Endodermal cell (in vitro differentiated cells): Measurements from ENCODE around the gene ZSCAN10. TPM values are rescaled to one million over a fixed set of nuclear protein-coding genes. Genes with fewer than 3 reads are reported as not detected.

Source experiments
- DNase-seq: peaks from one replicate; pipeline ENCODE4 v3.0.0-alpha.2; 2017
- H3K27ac ChIP-seq: 2 replicates; pipeline ENCODE4 v1.5.1; 2013; ENCODE audit warnings: mild to moderate bottlenecking, low read depth, low read length, moderate library complexity
- H3K27me3 ChIP-seq: 2 replicates; pipeline ENCODE4 v1.6.1; 2013; ENCODE audit warnings: mild to moderate bottlenecking, low read length, moderate library complexity; ENCODE audit not compliant: insufficient read depth, control insufficient read depth, poor library complexity, severe bottlenecking
- H3K36me3 ChIP-seq: 2 replicates; pipeline ENCODE4 v1.7.0; 2013; ENCODE audit warnings: mild to moderate bottlenecking, low read length, moderate library complexity; ENCODE audit not compliant: control insufficient read depth, insufficient read depth
- H3K4me1 ChIP-seq: one replicate; pipeline ENCODE4 v1.7.0; 2013; ENCODE audit warnings: low read length; ENCODE audit not compliant: control insufficient read depth, insufficient read depth
- H3K4me3 ChIP-seq: 2 replicates; pipeline ENCODE4 v1.5.1; 2013; ENCODE audit warnings: mild to moderate bottlenecking, low read length, moderate library complexity
- H3K9ac ChIP-seq: 2 replicates; pipeline ENCODE4 v1.6.1; 2013; ENCODE audit warnings: mild to moderate bottlenecking, low read length, moderate library complexity; ENCODE audit not compliant: poor library complexity, severe bottlenecking; ENCODE audit errors: extremely low read depth
- H3K9me3 ChIP-seq: 2 replicates; pipeline ENCODE4 v1.6.1; 2013; ENCODE audit warnings: mild to moderate bottlenecking, low read length, moderate library complexity; ENCODE audit not compliant: control insufficient read depth
- H3K27ac Mint-ChIP-seq: 2 replicates; pipeline ENCODE4 v1.8.0; 2020; ENCODE audit warnings: mixed read lengths
- H3K27me3 Mint-ChIP-seq: 2 replicates; pipeline ENCODE4 v1.8.0; 2021; ENCODE audit warnings: mild to moderate bottlenecking, mixed read lengths; ENCODE audit not compliant: insufficient read depth
- H3K36me3 Mint-ChIP-seq: 2 replicates; pipeline ENCODE4 v1.8.0; 2020; ENCODE audit warnings: low read depth, mixed read lengths
- H3K4me1 Mint-ChIP-seq: 2 replicates; pipeline ENCODE4 v1.8.0; 2020; ENCODE audit warnings: mixed read lengths
- H3K4me3 Mint-ChIP-seq: 2 replicates; pipeline ENCODE4 v1.8.0; 2020; ENCODE audit warnings: mild to moderate bottlenecking, moderate library complexity, mixed read lengths
- H3K9me3 Mint-ChIP-seq: 2 replicates; pipeline ENCODE4 v1.8.0; 2020; ENCODE audit warnings: mild to moderate bottlenecking, mixed read lengths
- CTCF ChIP-seq: fragments of 200-600 bp; sonication (generic); conservative IDR thresholded peaks from 2 replicates; pipeline ENCODE4 v1.5.0; 2021; ENCODE audit warnings: antibody characterized with exemption, mild to moderate bottlenecking
- WGBS, 2 experiments: methylation state at CpG; one replicate each; pipeline versions ENCODE4 v1.1.5 to v1.1.7; 2013; ENCODE audit warnings: missing lambda C conversion rate in 2 of 2, mixed read lengths in 1 of 2; ENCODE audit not compliant: insufficient coverage in 1 of 2, insufficient read length in 1 of 2; 5-methylcytosine and 5-hydroxymethylcytosine counted together
- total RNA-seq, 2 donors: library from RNA; stranded (reverse); fragmentation: NEBNext Ultra II Directional in 1 of 2; extraction: Animal tissue kit (Norgen Biotek cat#: 25700) in 1 of 2; gene quantifications; 2 replicates in 1 of 2; 3 replicates in 1 of 2; pipeline ENCODE4 v1.2.1, GENCODE V29; 2021

Gene ZSCAN10
- total RNA-seq, 2 donors from 2014 or later, result 36.6 to 70.0 TPM

GRCh38 chr16:3135126-3135715 lies 36.1 kb upstream of the ZSCAN10 start:
- no peaks in the 10 kb centered on the region for H3K27me3 ChIP-seq
- H3K9ac ChIP-seq, result peak overlapping the region; percentile 77
- no peak for TF ChIP-seq CTCF
- no peaks in the 10 kb centered on the region for H3K27me3 Mint-ChIP-seq
- peak overlapping the region; percentile 47 for H3K27ac ChIP-seq
- peaks cover 8% of the 10 kb centered on the region for H3K4me1 Mint-ChIP-seq
- no peak for DNase-seq
- H3K9me3 ChIP-seq, result no peaks in the 10 kb centered on the region
- peak overlapping the region; percentile 93 for H3K4me3 Mint-ChIP-seq
- no peaks in the 10 kb centered on the region for H3K4me1 ChIP-seq
- WGBS, 2 experiments, result 0 to 1% methylated on average over 20 to 43 of the region's 43 CpGs
- H3K36me3 ChIP-seq, result peaks cover 12% of the 10 kb centered on the region
- H3K9me3 Mint-ChIP-seq, result no peaks in the 10 kb centered on the region
- H3K4me3 ChIP-seq, result peak overlapping the region; percentile 97
- H3K27ac Mint-ChIP-seq, result peak overlapping the region; percentile 88
- peaks cover 20% of the 10 kb centered on the region for H3K36me3 Mint-ChIP-seq

- Histone ChIP-seq H3K36me3 (peaks cover 14% of the 10 kb centered on the region), H3K9ac (peak within 1 kb of the TSS; percentile 96), H3K27me3 (no peaks in the 10 kb centered on the region), H3K4me3 (peak within 1 kb of the TSS; percentile 97), H3K9me3 (no peaks in the 10 kb centered on the region), H3K4me1 (no peaks in the 10 kb centered on the region), H3K27ac (peak within 1 kb of the TSS; percentile 91)
- peak within 1 kb of the TSS; percentile 99 for H3K27ac Mint-ChIP-seq
- H3K36me3 Mint-ChIP-seq, result peaks cover 22% of the 10 kb centered on the region
- DNase-seq, result peak; percentile 98
- no peak for TF ChIP-seq CTCF
- WGBS, 2 experiments, result 0% methylated on average over 25 to 63 of the region's 63 CpGs
- no peaks in the 10 kb centered on the region for H3K9me3 Mint-ChIP-seq
- H3K4me3 Mint-ChIP-seq, result peak within 1 kb of the TSS; percentile 93
- peaks cover 8% of the 10 kb centered on the region for H3K4me1 Mint-ChIP-seq
- no peaks in the 10 kb centered on the region for H3K27me3 Mint-ChIP-seq
These were observed 35.4 kb upstream of the ZSCAN10 start, which contains the start of gene ZNF213 for GRCh38 chr16:3134338-3135125. Gene ZNF213, plus strand, starts transcription at chr16:3135029. Its CDS starts 2,252 bp downstream, at chr16:3137281.

GRCh38 chr16:3133844-3134243 lies 34.8 kb upstream of the ZSCAN10 start:
- H3K36me3 ChIP-seq, result peaks cover 18% of the 10 kb centered on the region
- Mint-ChIP-seq H3K4me1 (peaks cover 8% of the 10 kb centered on the region), H3K27ac (peak overlapping the region; percentile 99), H3K36me3 (peaks cover 28% of the 10 kb centered on the region), H3K9me3 (no peaks in the 10 kb centered on the region), H3K4me3 (peak overlapping the region; percentile 93), H3K27me3 (no peaks in the 10 kb centered on the region)
- no peaks in the 10 kb centered on the region for H3K27me3 ChIP-seq
- H3K4me3 ChIP-seq, result peak overlapping the region; percentile 88
- H3K9me3 ChIP-seq, result no peaks in the 10 kb centered on the region
- DNase-seq, result no peak
- no peak for TF ChIP-seq CTCF
- WGBS, 2 experiments, result 19 to 39% methylated on average over 5 to 7 of the region's 7 CpGs
- no peaks in the 10 kb centered on the region for H3K4me1 ChIP-seq
- peak overlapping the region; percentile 96 for H3K9ac ChIP-seq
- no peak overlapping the region for H3K27ac ChIP-seq
